ENCODE data around the gene PML. TPM values are rescaled to one million over a fixed set of nuclear protein-coding genes. Genes with fewer than 3 reads are reported as not detected.

The PML gene
- total and polyA plus RNA-seq, 9 of the 15 experiments (the other 6 are each of a cell fraction or from before 2014, with no cell fraction given): 5.0 to 50.7 (median 10.1) TPM

DNA sequence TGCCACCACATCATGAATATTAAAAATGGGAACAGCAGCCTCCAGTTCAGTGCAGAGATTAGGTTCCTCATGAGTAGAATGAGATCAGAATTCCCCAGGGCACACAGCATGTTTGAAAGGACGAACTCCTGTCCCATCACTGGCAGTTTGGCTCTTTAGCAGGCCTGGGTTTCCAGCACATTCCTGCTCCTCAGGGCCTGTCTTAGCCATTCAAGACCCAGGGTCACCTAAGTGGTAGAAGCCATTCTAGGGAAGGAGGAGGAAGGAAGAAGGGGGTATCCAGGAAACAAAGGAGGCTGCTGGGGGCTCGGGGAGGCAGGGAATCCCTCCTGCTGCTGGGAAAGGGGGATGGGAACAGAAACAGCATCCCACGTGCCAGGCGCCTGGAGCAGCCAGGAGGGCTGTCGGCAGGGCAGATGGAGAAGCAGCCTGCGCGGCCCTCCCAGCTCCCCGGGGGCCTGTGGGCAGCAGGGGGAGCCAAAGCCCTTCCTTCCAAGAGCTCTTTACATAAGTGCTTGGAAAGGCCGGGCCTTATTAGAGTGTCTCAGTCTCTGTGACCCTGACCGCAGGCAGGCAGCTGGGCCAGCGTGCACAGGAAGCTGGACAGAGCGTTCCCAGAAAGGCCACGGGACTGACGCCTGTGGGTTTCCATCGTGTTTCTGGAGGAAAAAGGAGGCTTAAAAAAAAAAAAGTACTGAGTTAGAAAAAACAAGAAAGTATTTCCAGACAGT is 43.5 kb upstream of the PML start (continued):
- no peak for TF ChIP-seq ESRRB (CRISPR knock-in tag; IDR thresholded peaks at IDR 0.05; ENCODE audit: borderline replicate concordance)
- TF ChIP-seq TSC22D4 (tag; IDR thresholded peaks at IDR 0.05): no peak
- TF ChIP-seq HNRNPUL1 (IDR thresholded peaks at IDR 0.05; ENCODE audit: low read length): no peak
- TF ChIP-seq L3MBTL2 (IDR thresholded peaks at IDR 0.05): peak; percentile 51; the same call in 1 of the 2 replicates
- TF ChIP-seq MTA3 (IDR thresholded peaks at IDR 0.05; ENCODE audit: borderline replicate concordance): no peak
- TF ChIP-seq, protein P1, sequence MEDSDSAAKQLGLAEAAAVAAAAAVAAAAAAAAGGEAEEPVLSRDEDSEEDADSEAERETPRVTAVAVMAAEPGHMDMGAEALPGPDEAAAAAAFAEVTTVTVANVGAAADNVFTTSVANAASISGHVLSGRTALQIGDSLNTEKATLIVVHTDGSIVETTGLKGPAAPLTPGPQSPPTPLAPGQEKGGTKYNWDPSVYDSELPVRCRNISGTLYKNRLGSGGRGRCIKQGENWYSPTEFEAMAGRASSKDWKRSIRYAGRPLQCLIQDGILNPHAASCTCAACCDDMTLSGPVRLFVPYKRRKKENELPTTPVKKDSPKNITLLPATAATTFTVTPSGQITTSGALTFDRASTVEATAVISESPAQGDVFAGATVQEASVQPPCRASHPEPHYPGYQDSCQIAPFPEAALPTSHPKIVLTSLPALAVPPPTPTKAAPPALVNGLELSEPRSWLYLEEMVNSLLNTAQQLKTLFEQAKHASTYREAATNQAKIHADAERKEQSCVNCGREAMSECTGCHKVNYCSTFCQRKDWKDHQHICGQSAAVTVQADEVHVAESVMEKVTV (CRISPR knock-in tag; IDR thresholded peaks at IDR 0.05): peak; percentile 49; the same call in 1 of the 2 replicates
- TF ChIP-seq GTF2E2 (tag; IDR thresholded peaks at IDR 0.05): no peak
- TF ChIP-seq, protein P2, sequence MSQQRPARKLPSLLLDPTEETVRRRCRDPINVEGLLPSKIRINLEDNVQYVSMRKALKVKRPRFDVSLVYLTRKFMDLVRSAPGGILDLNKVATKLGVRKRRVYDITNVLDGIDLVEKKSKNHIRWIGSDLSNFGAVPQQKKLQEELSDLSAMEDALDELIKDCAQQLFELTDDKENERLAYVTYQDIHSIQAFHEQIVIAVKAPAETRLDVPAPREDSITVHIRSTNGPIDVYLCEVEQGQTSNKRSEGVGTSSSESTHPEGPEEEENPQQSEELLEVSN (IDR thresholded peaks at IDR 0.05; ENCODE audit: borderline replicate concordance in 1 of 2, extremely low read depth in 1 of 2, insufficient read depth in 1 of 2, insufficient read length in 1 of 2, low read depth in 1 of 2, low read length in 1 of 2, poor library complexity in 1 of 2, severe bottlenecking in 1 of 2): peak in 1 of 2 experiments; percentile 44
- no peak for TF ChIP-seq ZKSCAN8 (CRISPR knock-in tag; IDR thresholded peaks at IDR 0.05)
- TF ChIP-seq TEAD4 (IDR thresholded peaks at IDR 0.05; ENCODE audit: low read length): no peak
- TF ChIP-seq TEAD4 (CRISPR knock-in tag; IDR thresholded peaks at IDR 0.05; ENCODE audit: borderline replicate concordance): no peak
- no peak for TF ChIP-seq KLF1 (tag; IDR thresholded peaks at IDR 0.05)
- no peak for TF ChIP-seq YBX1 (IDR thresholded peaks at IDR 0.05)
- no peak for TF ChIP-seq ZSCAN29 (IDR thresholded peaks at IDR 0.05)
- no peak for TF ChIP-seq MXI1 (IDR thresholded peaks at IDR 0.05; ENCODE audit: low read depth, low read length)
- peak; percentile 55; the same call in 1 of the 2 replicates for TF ChIP-seq XRCC5 (IDR thresholded peaks at IDR 0.05; ENCODE audit: low read depth, low read length)
- no peak for TF ChIP-seq ZNF311 (CRISPR knock-in tag; IDR thresholded peaks at IDR 0.05)
- no peak for TF ChIP-seq LCOR (CRISPR knock-in tag; IDR thresholded peaks at IDR 0.05)

All from K562 (cell line).